HG02678 (cell line): ENCODE results near the gene IL18R1.

ENCODE experiments used
- ATAC-seq: cut with Tn5 transposase; IDR thresholded peaks from one replicate; pipeline ENCODE4 v1.9.1; 2021; ENCODE audit warnings: mild to moderate bottlenecking, moderate library complexity; ENCODE audit not compliant: unreplicated experiment

IL18R1 gene

GRCh38 chr2:102387763-102388546 is 32.4 kb downstream of the IL18R1 start:
- no peak for ATAC-seq

GRCh38 chr2:102391565-102391964 is 36.0 kb downstream of the IL18R1 start:
- no peak for ATAC-seq

- ATAC-seq: no peak
Observed at GRCh38 chr2:102392096-102392495, 36.5 kb downstream of the IL18R1 start.

GRCh38 chr2:102392942-102393341 is 37.3 kb downstream of the IL18R1 start:
- no peak for ATAC-seq

GRCh38 chr2:102396012-102396411 is 40.4 kb downstream of the IL18R1 start:
- ATAC-seq: no peak

- ATAC-seq: no peak
Observed at GRCh38 chr2:102397209-102397608, 41.6 kb downstream of the IL18R1 start.

- ATAC-seq: no peak
Observed at GRCh38 chr2:102399499-102400141, 44.0 kb downstream of the IL18R1 start.

GRCh38 chr2:102401456-102401855 is 45.9 kb downstream of the IL18R1 start:
- ATAC-seq: no peak

- ATAC-seq: no peak
Observed at GRCh38 chr2:102401865-102402264, 46.3 kb downstream of the IL18R1 start.

- no peak for ATAC-seq
Observed at GRCh38 chr2:102410952-102411351, 55.4 kb downstream of the IL18R1 start.

- ATAC-seq: no peak
Observed at GRCh38 chr2:102412199-102412598, 56.6 kb downstream of the IL18R1 start.

GRCh38 chr2:102417946-102418345 is 62.4 kb downstream of the IL18R1 start:
- ATAC-seq: peak; percentile 54

GRCh38 chr2:102418421-102418961 is 62.9 kb downstream of the IL18R1 start:
- peak; percentile 89 for ATAC-seq

GRCh38 chr2:102420290-102420689 is 64.7 kb downstream of the IL18R1 start:
- ATAC-seq: no peak

- no peak for ATAC-seq
Observed at GRCh38 chr2:102421890-102422759, 66.5 kb downstream of the IL18R1 start.

GRCh38 chr2:102422910-102423309 is 67.3 kb downstream of the IL18R1 start, which contains the start of gene IL18RAP:
IL18RAP (plus strand) TSS chr2:102423160; CDS start chr2:102423278, 118 bp downstream.
- no peak for ATAC-seq

GRCh38 chr2:102423368-102423767 is 67.8 kb downstream of the IL18R1 start:
- ATAC-seq: no peak

- peak; percentile 91 for ATAC-seq
Observed at GRCh38 chr2:102424754-102425153, 69.2 kb downstream of the IL18R1 start.

GRCh38 chr2:102425441-102426132 is 70.0 kb downstream of the IL18R1 start:
- ATAC-seq: no peak

GRCh38 chr2:102427249-102427648 is 71.7 kb downstream of the IL18R1 start:
- ATAC-seq: no peak
